ENCODE results near the gene GPR17. TPM values are rescaled to one million over a fixed set of nuclear protein-coding genes. Genes with fewer than 3 reads are reported as not detected.

Gene GPR17
- total RNA-seq, 1 donor from 2014 or later = 0.48 TPM

- no peak for DNase-seq (ENCODE audit: low spot score)
These were observed 31.2 kb upstream of the GPR17 start for GRCh38 chr2:127614731-127615130.

GRCh38 chr2:127615511-127616166 lies 30.3 kb upstream of the GPR17 start:
- DNase-seq (ENCODE audit: low spot score) = no peak

DNA sequence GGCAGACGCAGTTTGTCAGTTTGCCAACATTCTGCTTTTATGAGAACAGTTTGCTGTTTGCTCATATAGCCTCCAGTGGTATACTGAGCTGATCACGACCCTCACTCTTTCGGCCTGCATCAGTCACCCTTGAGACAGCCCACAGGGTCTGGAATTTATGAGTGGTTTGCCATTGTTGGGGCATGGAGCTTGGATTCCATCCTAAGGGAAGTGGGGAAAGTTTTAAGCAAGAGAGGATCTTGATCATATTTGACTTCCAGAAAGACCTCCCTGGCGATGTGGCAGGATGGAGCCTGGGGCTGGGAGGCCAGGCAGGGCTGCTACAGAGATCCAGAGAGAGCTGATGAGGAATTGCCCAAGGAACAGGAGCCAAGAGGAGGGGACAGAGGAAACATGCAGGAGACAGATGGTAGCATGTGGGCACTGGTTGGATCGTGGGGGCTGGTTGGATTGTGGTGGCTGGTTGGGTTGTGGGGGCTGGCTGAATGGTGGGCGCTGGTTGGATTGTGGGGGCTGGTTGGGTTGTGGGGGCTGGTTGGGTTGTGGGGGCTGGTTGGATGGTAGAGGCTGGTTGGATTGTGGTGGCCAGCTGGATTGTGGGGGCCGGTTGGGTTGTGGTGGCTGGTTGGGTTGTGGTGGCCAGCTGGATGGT lies 27.3 kb upstream of the GPR17 start:
- no peak for DNase-seq (ENCODE audit: low spot score)

DNA sequence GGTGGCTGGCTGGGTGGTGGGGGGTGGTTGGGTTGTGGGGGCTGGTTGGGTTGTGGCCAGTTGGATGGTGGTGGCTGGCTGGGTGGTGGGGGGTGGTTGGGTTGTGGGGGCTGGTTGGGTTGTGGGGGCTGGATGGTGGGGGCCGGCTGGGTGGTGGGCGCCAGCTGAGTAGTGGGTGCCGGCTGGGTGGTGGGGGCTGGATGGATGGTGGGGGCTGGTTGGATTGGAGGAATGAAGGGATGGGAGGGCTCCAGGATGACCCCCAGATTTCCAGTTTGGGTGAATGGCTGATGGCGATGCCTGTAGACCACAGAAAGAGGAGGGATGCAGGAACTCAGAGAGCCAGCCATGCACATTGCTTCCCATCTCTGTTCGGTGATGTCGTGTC lies 26.8 kb upstream of the GPR17 start:
- DNase-seq (ENCODE audit: low spot score) = no peak

DNA sequence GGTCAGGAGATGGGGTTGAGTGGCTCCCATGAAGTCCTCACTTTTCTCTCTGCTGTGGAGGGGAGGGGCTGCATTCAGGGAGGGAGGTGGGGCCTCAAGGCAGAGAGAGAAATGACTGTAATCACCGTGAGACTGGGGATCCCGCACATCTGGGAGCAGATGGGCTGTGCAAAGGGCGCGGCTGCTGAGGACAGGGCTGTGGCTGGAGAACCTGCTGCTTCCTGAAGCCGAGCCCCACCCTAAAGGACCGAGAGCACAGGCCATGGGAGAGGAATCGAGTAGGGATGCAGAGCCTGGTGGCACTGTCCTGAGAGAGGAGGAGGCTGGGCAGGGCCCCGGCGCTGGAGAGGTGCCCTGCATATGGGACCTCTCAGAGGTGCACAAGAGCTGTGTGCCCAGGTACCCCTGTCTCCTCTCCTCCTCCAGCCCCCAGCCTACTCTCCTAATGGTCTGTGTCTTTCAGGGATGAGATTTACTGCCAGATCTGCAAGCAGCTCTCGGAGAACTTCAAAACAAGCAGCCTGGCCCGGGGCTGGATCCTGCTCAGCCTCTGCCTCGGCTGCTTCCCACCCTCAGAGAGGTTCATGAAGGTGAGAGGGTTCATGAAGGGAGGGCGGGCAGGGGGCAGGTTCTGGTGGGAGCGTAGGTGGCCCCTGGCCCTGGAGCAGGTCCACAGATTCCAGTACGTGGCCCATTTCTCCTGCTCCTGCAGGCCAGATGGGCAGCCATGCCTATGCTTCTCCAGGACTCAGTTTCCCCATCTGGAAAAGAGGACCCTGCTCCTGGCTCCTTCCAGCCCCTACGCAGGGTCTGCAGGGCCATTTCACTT lies 25.9 kb upstream of the GPR17 start:
- DNase-seq (ENCODE audit: low spot score) = no peak

- no peak for DNase-seq (ENCODE audit: low spot score)
These were observed 25.1 kb upstream of the GPR17 start for GRCh38 chr2:127620866-127621265.

DNA sequence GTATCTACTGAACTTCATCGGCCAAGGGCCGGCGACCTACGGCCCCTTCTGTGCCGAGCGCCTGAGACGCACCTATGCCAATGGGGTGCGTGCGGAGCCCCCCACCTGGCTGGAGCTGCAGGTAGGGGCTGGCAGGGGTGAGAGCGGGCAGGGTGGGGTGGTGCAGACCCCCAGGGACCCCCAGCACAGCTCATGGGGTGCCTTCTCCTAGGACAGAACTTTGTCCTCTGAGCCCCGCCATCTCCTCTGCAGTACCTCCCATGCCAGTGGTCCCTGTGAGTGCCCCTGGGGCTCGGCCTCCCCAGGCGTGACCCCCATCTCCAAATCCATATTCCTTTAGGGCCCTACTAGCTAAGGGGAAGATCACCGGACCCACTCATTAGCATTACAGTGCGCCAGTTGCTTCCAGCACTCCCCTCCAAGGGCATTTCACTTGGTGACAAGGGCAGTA lies 23.9 kb upstream of the GPR17 start:
- DNase-seq (ENCODE audit: low spot score) = no peak

DNA sequence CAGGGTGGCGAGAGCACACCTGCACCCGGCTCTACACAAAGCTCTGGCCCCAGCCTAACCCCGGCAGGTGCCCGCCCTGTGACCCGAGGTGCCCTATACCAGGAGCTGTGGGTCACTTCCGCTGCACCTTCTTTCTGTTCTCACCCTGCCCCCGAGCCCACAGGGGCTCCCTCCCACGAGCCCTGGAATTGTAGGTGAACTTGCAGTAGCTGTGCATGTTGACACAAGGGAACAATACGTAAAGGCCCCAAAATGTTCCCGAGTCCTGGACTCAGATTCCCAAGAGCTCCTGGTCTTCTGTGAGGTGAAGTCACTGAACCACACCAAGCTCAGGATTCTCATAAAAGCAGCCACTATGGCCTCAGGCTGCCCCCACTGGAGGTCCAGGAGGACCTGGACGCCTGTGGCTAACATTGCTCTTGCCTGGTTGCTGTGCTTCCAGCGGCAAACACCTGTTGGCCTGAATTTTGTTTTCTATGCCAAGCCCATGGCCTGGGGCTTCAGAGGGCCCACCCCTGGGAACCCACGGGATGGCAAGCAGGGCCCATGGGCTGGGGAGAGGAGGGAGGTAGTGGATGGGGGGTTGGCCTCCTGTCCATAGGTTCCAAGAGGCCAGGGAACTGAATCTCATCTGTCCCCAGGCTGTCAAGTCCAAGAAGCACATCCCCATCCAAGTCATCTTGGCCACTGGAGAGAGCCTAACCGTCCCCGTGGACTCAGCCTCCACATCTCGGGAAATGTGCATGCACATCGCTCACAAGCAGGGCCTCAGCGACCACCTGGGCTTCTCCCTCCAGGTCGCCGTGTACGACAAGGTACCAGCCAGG lies 23.2 kb upstream of the GPR17 start:
- no peak for DNase-seq (ENCODE audit: low spot score)

GRCh38 chr2:127623388-127624319 lies 22.3 kb upstream of the GPR17 start:
- DNase-seq (ENCODE audit: low spot score) = no peak

GRCh38 chr2:127624320-127624755 lies 21.6 kb upstream of the GPR17 start:
- no peak for DNase-seq (ENCODE audit: low spot score)

- DNase-seq (ENCODE audit: low spot score) = no peak
These were observed 21.0 kb upstream of the GPR17 start for GRCh38 chr2:127624756-127625571.

GRCh38 chr2:127625572-127625951 lies 20.4 kb upstream of the GPR17 start:
- DNase-seq (ENCODE audit: low spot score) = no peak

GRCh38 chr2:127626175-127626574 lies 19.8 kb upstream of the GPR17 start:
- no peak for DNase-seq (ENCODE audit: low spot score)

GRCh38 chr2:127626917-127627739 lies 18.8 kb upstream of the GPR17 start:
- DNase-seq (ENCODE audit: low spot score) = no peak

GRCh38 chr2:127627740-127628571 lies 18.0 kb upstream of the GPR17 start:
- no peak for DNase-seq (ENCODE audit: low spot score)

DNA sequence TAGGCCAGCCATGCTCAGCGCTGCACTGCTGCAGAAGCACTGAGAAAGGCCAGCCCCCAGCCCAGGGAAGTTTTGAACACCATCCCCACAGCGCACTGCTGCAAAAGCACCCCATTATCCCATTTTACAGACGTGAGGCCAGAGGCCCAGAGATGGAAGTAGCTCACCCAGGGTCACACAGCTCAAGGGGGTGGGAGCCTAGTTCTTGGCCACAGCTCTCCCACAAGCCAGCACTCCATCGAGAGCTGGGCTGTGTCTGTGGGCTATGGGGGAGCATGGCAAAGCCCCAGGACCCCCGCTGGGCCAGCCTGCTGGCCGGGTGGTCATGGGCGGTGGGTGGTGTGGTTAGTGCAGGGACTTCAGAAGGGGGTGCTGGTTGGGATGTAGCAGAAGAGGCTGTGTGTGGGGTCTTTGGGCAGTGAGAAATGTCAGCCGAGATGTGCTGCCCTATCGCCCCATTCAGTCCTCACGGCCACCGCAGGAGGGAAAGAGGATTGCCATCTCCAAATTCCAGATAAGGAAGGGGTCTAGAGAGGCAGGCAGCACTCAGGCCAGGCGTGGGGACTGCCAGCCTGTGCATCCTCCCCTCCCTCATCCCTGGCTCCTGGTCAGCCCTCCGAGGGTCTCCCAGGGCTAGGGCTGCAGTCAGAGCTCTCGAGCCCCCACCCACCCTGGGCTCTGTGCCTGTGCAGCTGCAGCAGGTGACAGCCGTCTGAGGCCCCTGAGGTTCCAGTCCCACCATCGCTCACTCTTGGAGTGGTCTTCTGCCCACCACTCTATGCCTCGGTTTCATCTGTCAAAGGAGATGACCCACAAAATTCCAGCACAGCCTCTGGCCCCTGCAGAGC lies 17.0 kb upstream of the GPR17 start:
- no peak for DNase-seq (ENCODE audit: low spot score)

- no peak for DNase-seq (ENCODE audit: low spot score)
These were observed 16.3 kb upstream of the GPR17 start for GRCh38 chr2:127629637-127630036.

All from umbilical cord (tissue), 2 donors.